Transverse colon (tissue), 4 donors: Measurements from ENCODE around the gene ME3.

ENCODE experiments used
- CTCF ChIP-seq, 5 experiments: fragments of 200-600 bp in 3 of 5; fragments of 450-650 bp in 2 of 5; sonication (generic) in 3 of 5; IDR thresholded peaks; 1 replicate in 2 of 5; 2 replicates in 3 of 5; pipeline ENCODE4 v1.5.1; 2016 to 2017; ENCODE audit warnings: antibody characterized with exemption in 5 of 5, inconsistent platforms in 3 of 5, mild to moderate bottlenecking in 2 of 5, moderate library complexity in 1 of 5
- EP300 ChIP-seq: sonication (generic); formaldehyde crosslinking; IDR thresholded peaks from one replicate; pipeline ENCODE4 v1.6.1; 2017; ENCODE audit warnings: antibody characterized with exemption, low read depth
- POLR2A ChIP-seq: fragments of 450-650 bp; IDR thresholded peaks from one replicate; pipeline ENCODE4 v1.6.1; 2016; ENCODE audit warnings: antibody characterized with exemption, mild to moderate bottlenecking, moderate library complexity
- POLR2AphosphoS5 ChIP-seq, 3 donors: sonication (generic); formaldehyde crosslinking; IDR thresholded peaks; one replicate each; pipeline ENCODE4 v1.6.1; 2016; ENCODE audit warnings: antibody characterized with exemption in 3 of 3

- TF ChIP-seq CTCF (IDR thresholded peaks at IDR 0.05) (no peak), POLR2AphosphoS5 (IDR thresholded peaks at IDR 0.05) (no peak), POLR2A (no peak), EP300 (no peak)
These were observed 162.3 kb downstream of the ME3 start for GRCh38 chr11:86510097-86510496.
